ENCODE data around the gene CRYZ.
"Not testable (repeated sequence)": the region's sequence is repeated elsewhere in the genome, so short reads cannot be mapped to it uniquely, and the experiment has no call there.

Gene CRYZ

DNA sequence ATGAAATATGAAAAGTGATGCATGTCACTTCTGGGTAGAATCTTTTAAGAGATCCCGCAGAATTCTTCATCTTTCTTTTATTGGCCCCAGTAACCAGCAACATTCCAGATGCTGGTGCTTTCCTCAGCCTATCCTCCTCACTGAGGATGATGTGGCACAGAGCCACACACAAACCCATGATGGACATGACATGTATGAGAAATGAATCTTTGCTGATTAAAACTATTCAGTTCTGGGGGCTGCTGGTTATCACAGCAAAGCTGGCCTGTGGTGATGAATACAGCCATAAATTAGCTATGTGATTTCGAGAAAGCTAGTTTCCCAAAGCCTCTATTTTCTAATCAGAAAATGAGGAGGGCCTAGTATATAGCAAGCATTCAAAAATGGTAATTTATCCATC, 51.0 kb downstream of the CRYZ start:
- no peak for DNase-seq (ENCODE audit: low read depth in 2 of 3, low spot score in 2 of 3)

GRCh38 chr1:74681449-74681848, 51.4 kb downstream of the CRYZ start:
- no peak for DNase-seq (ENCODE audit: low read depth in 2 of 3, low spot score in 2 of 3)

- DNase-seq (ENCODE audit: low read depth in 2 of 3, low spot score in 2 of 3), result no peak
Measured at GRCh38 chr1:74681001-74681400, 51.8 kb downstream of the CRYZ start.

- no peak for DNase-seq (ENCODE audit: low read depth in 2 of 3, low spot score in 2 of 3)
Measured at GRCh38 chr1:74679811-74680210, 53.0 kb downstream of the CRYZ start.

DNA sequence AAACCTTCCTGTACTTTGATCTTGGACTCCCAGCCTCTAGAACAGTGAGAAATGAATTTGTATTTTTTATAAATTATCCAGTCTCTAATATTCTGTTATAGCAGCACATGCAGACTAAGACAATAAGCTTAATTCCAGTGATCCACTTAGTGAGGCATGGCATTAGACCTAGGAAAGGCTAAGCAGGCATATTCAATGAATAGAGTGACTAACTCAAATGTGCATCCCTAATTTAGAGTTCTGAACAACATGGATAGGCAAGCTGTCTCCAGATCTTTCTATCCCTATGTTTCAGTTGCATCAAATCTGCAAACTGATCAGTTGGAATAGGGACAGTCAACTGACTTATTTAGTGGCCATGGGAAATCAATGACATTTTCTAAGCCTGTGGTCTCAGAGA, 54.9 kb downstream of the CRYZ start:
- DNase-seq (ENCODE audit: low read depth in 2 of 3, low spot score in 2 of 3), result no peak

GRCh38 chr1:74674278-74675048, 58.4 kb downstream of the CRYZ start:
- DNase-seq (ENCODE audit: low read depth in 2 of 3, low spot score in 2 of 3), result no peak

DNA sequence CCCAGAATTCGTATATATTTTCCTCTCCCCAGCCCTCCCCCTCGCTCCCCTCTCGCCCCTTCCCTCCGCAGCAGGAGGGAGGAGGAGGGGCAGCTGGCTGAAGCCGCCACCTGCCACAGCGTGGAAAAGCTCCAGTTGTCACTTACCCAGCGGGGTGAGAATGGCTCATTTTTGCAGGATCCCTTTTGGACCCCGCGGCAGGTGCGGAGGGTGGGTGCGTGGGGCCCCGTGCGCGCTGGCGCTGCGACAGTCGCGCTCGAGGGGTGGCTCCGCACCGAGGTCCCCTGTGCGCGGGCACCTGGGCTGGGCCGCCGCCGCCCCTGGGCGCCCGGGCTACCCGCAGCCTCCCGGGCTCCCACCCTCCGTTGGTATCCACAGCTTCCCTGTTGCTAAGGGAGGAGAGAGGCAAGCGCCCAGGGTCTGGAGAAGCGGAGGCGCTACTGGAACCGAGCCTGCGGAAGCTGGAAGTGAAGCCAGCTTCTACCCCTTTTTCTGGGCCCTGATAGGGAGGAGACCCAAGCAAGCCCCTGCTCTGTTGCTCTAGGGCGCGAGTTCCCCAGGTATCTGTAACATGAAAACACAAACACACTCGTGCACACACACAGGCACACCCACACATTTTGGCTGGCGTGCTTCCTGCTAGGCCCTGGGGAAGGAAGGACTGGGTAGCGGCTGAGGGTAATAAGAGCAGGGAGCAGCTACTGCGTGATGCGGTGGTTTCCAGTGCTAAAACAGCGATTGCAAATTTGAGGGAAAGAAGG, 59.3 kb downstream of the CRYZ start, which contains the start of gene ERICH3:
Gene ERICH3, minus strand, starts transcription at position 442 of the 761 bp plus-strand sequence. Its CDS starts 273 bp downstream, at position 169.
- DNase-seq (ENCODE audit: low read depth in 2 of 3, low spot score in 2 of 3), result no peak

DNA sequence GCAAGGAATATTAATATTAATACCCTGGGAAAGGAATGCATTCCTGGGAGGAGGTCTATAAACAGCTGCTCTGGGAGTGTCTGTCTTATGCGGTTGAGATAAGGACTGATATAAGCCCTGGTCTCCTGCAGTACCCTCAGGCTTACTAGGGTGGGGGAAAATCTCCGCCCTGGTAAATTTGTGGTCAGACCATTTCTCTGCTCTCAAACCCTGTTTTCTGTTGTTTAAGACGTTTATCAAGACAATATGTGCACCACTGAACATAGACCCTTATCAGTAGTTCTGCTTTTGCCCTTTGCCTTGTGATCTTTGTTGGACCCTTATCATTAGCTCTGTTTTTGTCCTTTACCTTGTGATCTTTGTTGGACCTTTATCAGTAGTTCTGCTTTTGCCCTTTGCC, 62.0 kb downstream of the CRYZ start:
- not testable (repeated sequence) for DNase-seq (ENCODE audit: low read depth in 2 of 3, low spot score in 2 of 3)
